HL-60 (cell line): ENCODE results near the gene CEP76.

Source experiments
- CTCF ChIP-seq: IDR thresholded peaks from one replicate; pipeline ENCODE4 v1.5.1; 2011; ENCODE audit warnings: low read length, control low read depth, inconsistent platforms; ENCODE audit not compliant: insufficient read depth
- POLR2AphosphoS5 ChIP-seq: IDR thresholded peaks from 2 replicates; pipeline ENCODE4 v1.6.1; 2012; ENCODE audit warnings: low read depth

GRCh38 chr18:12656605-12656937 lies 46.0 kb downstream of the CEP76 start:
- TF ChIP-seq POLR2AphosphoS5 (no peak), CTCF (no peak)
